Measurements from ENCODE around the gene NCF4.

- TF ChIP-seq POLR2A (IDR thresholded peaks at IDR 0.05) (no peak), CTCF (IDR thresholded peaks at IDR 0.05) (no peak)
These were observed 20.7 kb upstream of the NCF4 start for GRCh38 chr22:36840106-36840505.

Data from esophagus squamous epithelium (tissue), 4 donors.